Body of pancreas (tissue), 4 donors: ENCODE results near the gene SCAPER. TPM values are rescaled to one million over a fixed set of nuclear protein-coding genes. Genes with fewer than 3 reads are reported as not detected.

Experiments used
- ATAC-seq: fragments of 150-250 bp; one replicate; pipeline ENCODE4 v1.9.1; 2016
- DNase-seq, 4 donors: peaks; one replicate each; pipeline ENCODE4 v3.0.0-alpha.2; 2019
- H3K27ac ChIP-seq, 4 donors: fragments of 200-600 bp; sonication (generic); 1 replicate in 3 of 4; 2 replicates in 1 of 4; pipeline versions ENCODE4 v1.5.1 to v1.6.1; 2016 to 2019; ENCODE audit warnings: mild to moderate bottlenecking in 1 of 4, mixed read lengths in 1 of 4, moderate library complexity in 1 of 4
- H3K27me3 ChIP-seq, 2 donors: fragments of 200-600 bp; sonication (generic); one replicate each; pipeline ENCODE4 v1.6.0; 2016; ENCODE audit warnings: mild to moderate bottlenecking in 1 of 2
- H3K36me3 ChIP-seq, 2 donors: fragments of 200-600 bp; sonication (generic); replicated peaks in 1 of 2; 2 replicates each; pipeline ENCODE4 v1.5.1; 2016; ENCODE audit warnings: low read depth in 2 of 2; ENCODE audit not compliant: insufficient read depth in 1 of 2
- H3K4me1 ChIP-seq: fragments of 200-600 bp; sonication (generic); one replicate; pipeline ENCODE4 v1.6.0; 2016
- H3K4me3 ChIP-seq, 2 donors: fragments of 200-600 bp; sonication (generic); 1 replicate in 1 of 2; 2 replicates in 1 of 2; pipeline ENCODE4 v1.5.1; 2016 to 2019
- H3K9me3 ChIP-seq, 3 donors: fragments of 200-600 bp; sonication (generic); 1 replicate in 2 of 3; 2 replicates in 1 of 3; pipeline ENCODE4 v1.5.1; 2016
- CTCF ChIP-seq, 7 experiments: fragments of 450-650 bp in 4 of 7; fragments of 200-600 bp in 3 of 7; sonication (generic) in 3 of 7; IDR thresholded peaks; one replicate each; pipeline ENCODE4 v1.5.1; 2016 to 2019; ENCODE audit warnings: antibody characterized with exemption in 7 of 7
- POLR2A ChIP-seq, 3 donors: fragments of 450-650 bp; IDR thresholded peaks; one replicate each; pipeline ENCODE4 v1.6.1; 2016; ENCODE audit warnings: antibody characterized with exemption in 3 of 3, mild to moderate bottlenecking in 2 of 3
- WGBS, 2 donors: methylation state at CpG; one replicate each; pipeline ENCODE4 v1.1.5; 2017; 5-methylcytosine and 5-hydroxymethylcytosine counted together
- intact Hi-C: fragments of 100-400 bp; cut with DNase I; formaldehyde crosslinking; loops from one replicate; pipeline ENCODE4 v1.15.1; 2023
- total RNA-seq, 2 donors: library from RNA; depleted of rRNA; stranded (reverse); fragments of >200 nt; gene quantifications; one replicate each; pipeline ENCODE4 v1.1.0, GENCODE V29; 2016

Gene SCAPER
- total RNA-seq, 2 donors from 2014 or later, result 22.1 to 46.2 TPM

GRCh38 chr15:76495487-76495886 is 409.7 kb downstream of the SCAPER start:
- Histone ChIP-seq H3K27ac (no peak overlapping the region), H3K4me1 (no peaks in the 10 kb centered on the region), H3K27me3 (no peaks in the 10 kb centered on the region), H3K4me3 (no peak overlapping the region), H3K36me3 (no peaks in the 10 kb centered on the region), H3K9me3 (no peaks in the 10 kb centered on the region)
- intact Hi-C loops, result no loop called here
- WGBS, 2 donors, result 94 to 99% methylated on average over 4 of the region's 4 CpGs
- ATAC-seq (no peak), DNase-seq (no peak)
- no peak for TF ChIP-seq POLR2A (IDR thresholded peaks at IDR 0.05)
- TF ChIP-seq CTCF (IDR thresholded peaks at IDR 0.05), result no peak

- no peak for DNase-seq
- no peak for ATAC-seq
- intact Hi-C loops, result no loop called here
- Histone ChIP-seq H3K27me3 (no peaks in the 10 kb centered on the region), H3K36me3 (no peaks in the 10 kb centered on the region), H3K4me1 (no peaks in the 10 kb centered on the region), H3K4me3 (no peak overlapping the region), H3K9me3 (no peaks in the 10 kb centered on the region), H3K27ac (no peak overlapping the region)
- WGBS, 2 donors, result 90 to 91% methylated on average over 1 of the region's 1 CpG
- TF ChIP-seq CTCF (IDR thresholded peaks at IDR 0.05) (no peak), POLR2A (IDR thresholded peaks at IDR 0.05) (no peak)
Observed at GRCh38 chr15:76492538-76492937, 412.6 kb downstream of the SCAPER start.

- Histone ChIP-seq H3K9me3 (no peaks in the 10 kb centered on the region), H3K27ac (no peak overlapping the region), H3K27me3 (no peaks in the 10 kb centered on the region), H3K36me3 (no peaks in the 10 kb centered on the region), H3K4me1 (no peaks in the 10 kb centered on the region), H3K4me3 (no peak overlapping the region)
- WGBS, 2 donors, result 90 to 94% methylated on average over 2 of the region's 2 CpGs
- ATAC-seq (no peak), DNase-seq (no peak)
- no peak for TF ChIP-seq CTCF (IDR thresholded peaks at IDR 0.05)
- TF ChIP-seq POLR2A (IDR thresholded peaks at IDR 0.05), result no peak
- intact Hi-C loops, result no loop called here
Observed at GRCh38 chr15:76483752-76484151, 421.4 kb downstream of the SCAPER start.

GRCh38 chr15:76483018-76483417 is 422.1 kb downstream of the SCAPER start:
- TF ChIP-seq POLR2A (IDR thresholded peaks at IDR 0.05) (no peak), CTCF (IDR thresholded peaks at IDR 0.05) (no peak)
- Histone ChIP-seq H3K4me1 (no peaks in the 10 kb centered on the region), H3K9me3 (no peaks in the 10 kb centered on the region), H3K36me3 (no peaks in the 10 kb centered on the region), H3K27me3 (no peaks in the 10 kb centered on the region), H3K27ac (no peak overlapping the region), H3K4me3 (no peak overlapping the region)
- DNase-seq (no peak), ATAC-seq (no peak)
- 39 to 43% methylated on average over 1 of the region's 1 CpG for WGBS, 2 donors
- intact Hi-C loops, result no loop called here

- 96 to 98% methylated on average over 3 of the region's 3 CpGs for WGBS, 2 donors
- no peaks in the 10 kb centered on the region for H3K36me3 ChIP-seq
- H3K4me1 ChIP-seq, result no peaks in the 10 kb centered on the region
- H3K9me3 ChIP-seq, result no peaks in the 10 kb centered on the region
- no peak for ATAC-seq
- intact Hi-C loops, result no loop called here
- H3K4me3 ChIP-seq, result no peak overlapping the region
- no peak overlapping the region for H3K27ac ChIP-seq
- no peak for DNase-seq
- H3K27me3 ChIP-seq, result no peaks in the 10 kb centered on the region
- TF ChIP-seq POLR2A (IDR thresholded peaks at IDR 0.05) (no peak), CTCF (IDR thresholded peaks at IDR 0.05) (no peak)
Observed at GRCh38 chr15:76480267-76480666, 424.9 kb downstream of the SCAPER start.
